Measurements from ENCODE around the gene FOXP1. TPM values are rescaled to one million over a fixed set of nuclear protein-coding genes. Genes with fewer than 3 reads are reported as not detected.
A peak's percentile ranks its signal among the peaks of the same experiment; 100 is the strongest.

Gene FOXP1
- total and polyA plus RNA-seq, 2 experiments from 2014 or later: 37.4 to 59.9 TPM

DNA sequence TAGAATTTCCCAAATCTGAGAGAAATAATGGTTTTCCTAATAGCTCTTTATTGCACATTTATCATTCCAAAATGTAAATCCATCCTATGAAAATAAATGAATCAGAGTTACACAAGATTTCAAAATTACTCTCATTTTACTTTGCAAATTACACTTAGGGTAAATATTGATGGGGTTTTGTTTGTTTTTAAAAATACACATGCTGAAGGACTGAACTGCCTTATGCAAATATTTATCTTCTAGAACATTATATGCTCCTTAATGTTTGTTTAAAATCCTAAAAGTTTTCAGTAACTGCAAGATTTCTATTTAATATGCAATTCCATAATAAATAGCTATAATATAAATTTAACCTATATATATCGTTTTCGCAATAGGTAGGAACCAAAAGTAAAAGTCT lies 38.2 kb downstream of the FOXP1 start:
- Histone ChIP-seq H2AFZ (no peak overlapping the region), H3K9me2 (ENCODE audit: insufficient read depth) (no peaks in the 10 kb centered on the region), H3K4me2 (ENCODE audit: unreplicated experiment) (no peak overlapping the region), H4K20me1 (ENCODE audit: insufficient read depth) (no peaks in the 10 kb centered on the region), H3K4me1 (ENCODE audit: insufficient read depth) (peaks cover 36% of the 10 kb centered on the region), H3K9me3 (ENCODE audit: low read depth) (no peaks in the 10 kb centered on the region), H3F3A (ENCODE audit: insufficient read depth) (peaks cover 29% of the 10 kb centered on the region), H3K27ac (no peak overlapping the region), H3K9ac (no peak overlapping the region), H3K79me2 (ENCODE audit: insufficient read depth) (peaks cover 47% of the 10 kb centered on the region), H3K36me3 (ENCODE audit: low read depth) (no peaks in the 10 kb centered on the region), H3K27me3 (replicated peaks; ENCODE audit: insufficient read depth) (no peaks in the 10 kb centered on the region), H3K4me3 (no peak overlapping the region)
- in situ Hi-C loops (cut with MboI): no loop called here
- no peak for DNase-seq
- TF ChIP-seq EZH2 (IDR thresholded peaks at IDR 0.05; ENCODE audit: insufficient read depth, poor library complexity, severe bottlenecking) (no peak), EZH2phosphoT487 (IDR thresholded peaks at IDR 0.05; ENCODE audit: insufficient read depth, low read depth) (no peak)
- WGBS, 2 experiments (ENCODE audit: low coverage in 1 of 2, low lambda C conversion rate in 2 of 2, missing lambda C conversion rate in 2 of 2): 97 to 98% methylated on average over 2 of the region's 2 CpGs

DNA sequence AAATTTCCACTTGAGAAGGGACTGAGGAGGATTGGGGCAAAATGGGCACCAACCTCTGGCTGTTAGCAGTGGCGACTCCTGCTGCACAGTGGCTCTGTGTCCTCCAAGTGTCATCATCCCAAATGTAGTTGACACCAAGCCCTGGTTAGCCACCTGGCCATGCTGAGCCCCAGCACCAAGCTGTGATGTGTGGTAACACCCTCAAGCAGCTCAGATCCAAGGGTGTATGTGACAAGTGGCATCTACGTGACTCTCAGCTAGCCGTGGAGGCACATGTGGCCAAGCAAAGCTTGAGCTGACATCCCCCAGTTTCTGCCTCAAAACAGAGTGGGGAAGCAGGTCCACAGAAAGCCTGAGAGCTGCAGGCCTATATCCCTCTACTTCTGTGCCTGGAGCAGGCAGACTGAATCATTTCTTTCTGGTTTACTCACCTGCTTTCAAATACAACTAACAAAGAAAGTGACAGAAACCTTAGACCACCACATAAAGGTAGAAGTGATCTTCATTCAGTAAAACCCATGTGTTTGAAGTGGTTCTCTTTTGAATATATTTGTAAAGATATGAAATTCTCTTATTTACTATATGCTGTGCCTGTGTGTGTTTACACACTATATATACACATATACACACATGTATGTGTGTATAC lies 40.0 kb downstream of the FOXP1 start:
- in situ Hi-C loops (cut with MboI): no loop called here
- Histone ChIP-seq H3K27ac (peak overlapping the region; percentile 83), H3K27me3 (replicated peaks; ENCODE audit: insufficient read depth) (no peaks in the 10 kb centered on the region), H3K79me2 (ENCODE audit: insufficient read depth) (peaks cover 44% of the 10 kb centered on the region), H3K4me3 (peak overlapping the region; percentile 59), H2AFZ (peak overlapping the region; percentile 80), H3K36me3 (ENCODE audit: low read depth) (no peaks in the 10 kb centered on the region), H4K20me1 (ENCODE audit: insufficient read depth) (no peaks in the 10 kb centered on the region), H3K4me2 (ENCODE audit: unreplicated experiment) (peak overlapping the region; percentile 75), H3K4me1 (ENCODE audit: insufficient read depth) (peaks cover 31% of the 10 kb centered on the region), H3K9me3 (ENCODE audit: low read depth) (no peaks in the 10 kb centered on the region), H3F3A (ENCODE audit: insufficient read depth) (peaks cover 30% of the 10 kb centered on the region), H3K9ac (peak overlapping the region; percentile 71), H3K9me2 (ENCODE audit: insufficient read depth) (no peaks in the 10 kb centered on the region)
- peak; percentile 5 for DNase-seq
- no peak for TF ChIP-seq EZH2phosphoT487 (IDR thresholded peaks at IDR 0.05; ENCODE audit: insufficient read depth, low read depth)
- TF ChIP-seq EZH2 (IDR thresholded peaks at IDR 0.05; ENCODE audit: insufficient read depth, poor library complexity, severe bottlenecking): no peak
- WGBS, 2 experiments (ENCODE audit: low coverage in 1 of 2, low lambda C conversion rate in 2 of 2, missing lambda C conversion rate in 2 of 2): 16 to 30% methylated on average over 3 of the region's 3 CpGs

DNA sequence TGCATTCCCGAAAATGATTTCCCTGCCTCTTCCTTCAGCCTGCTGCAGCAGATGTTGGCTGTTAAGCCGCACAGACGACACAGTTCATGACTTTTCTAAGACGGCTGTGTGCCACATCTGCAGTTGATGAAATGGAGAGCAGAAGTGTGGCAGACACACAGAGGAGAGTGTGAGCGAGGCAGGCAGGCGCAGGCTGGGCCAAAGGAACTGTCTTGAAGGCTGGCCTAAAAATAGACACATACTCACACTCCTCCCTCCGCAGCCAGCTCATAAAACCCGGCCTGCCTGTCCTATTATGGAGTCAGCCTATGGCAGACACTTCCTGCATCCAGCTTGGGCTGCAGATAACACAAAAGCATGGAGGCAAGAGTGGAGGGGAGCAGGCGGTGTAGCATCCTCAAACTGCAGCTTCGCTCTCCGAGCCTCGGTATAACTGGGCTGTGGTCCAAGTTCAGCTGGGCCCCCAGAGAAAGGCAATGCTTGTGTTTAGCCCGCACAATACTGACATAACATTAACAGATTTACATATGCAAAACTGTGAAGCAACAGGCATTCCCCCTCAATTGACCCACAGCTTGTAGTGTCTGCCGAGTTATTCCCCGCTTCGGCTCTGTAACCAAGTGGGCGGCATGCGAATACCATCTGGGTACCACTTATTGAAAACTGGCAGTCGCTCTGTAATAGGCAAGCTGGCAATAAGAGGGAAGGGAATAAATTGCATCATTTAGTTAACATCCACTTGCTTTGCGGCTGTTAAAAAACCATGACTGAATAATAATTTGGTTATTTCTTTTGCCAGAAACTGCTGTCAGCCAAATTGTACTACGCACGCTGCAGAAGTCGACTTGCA lies 40.8 kb downstream of the FOXP1 start:
- H4K20me1 ChIP-seq (ENCODE audit: insufficient read depth): no peaks in the 10 kb centered on the region
- peak; percentile 98 for DNase-seq
- no peaks in the 10 kb centered on the region for H3K9me3 ChIP-seq (ENCODE audit: low read depth)
- H3K4me2 ChIP-seq (ENCODE audit: unreplicated experiment): peak overlapping the region; percentile 75
- no peak for TF ChIP-seq EZH2phosphoT487 (IDR thresholded peaks at IDR 0.05; ENCODE audit: insufficient read depth, low read depth)
- no peak for TF ChIP-seq EZH2 (IDR thresholded peaks at IDR 0.05; ENCODE audit: insufficient read depth, poor library complexity, severe bottlenecking)
- H3F3A ChIP-seq (ENCODE audit: insufficient read depth): peaks cover 37% of the 10 kb centered on the region
- H3K4me1 ChIP-seq (ENCODE audit: insufficient read depth): peaks cover 36% of the 10 kb centered on the region
- 6% methylated on average over 23 of the region's 23 CpGs for WGBS, 2 experiments (ENCODE audit: low coverage in 1 of 2, low lambda C conversion rate in 2 of 2, missing lambda C conversion rate in 2 of 2)
- H3K79me2 ChIP-seq (ENCODE audit: insufficient read depth): peaks cover 43% of the 10 kb centered on the region
- peak overlapping the region; percentile 80 for H2AFZ ChIP-seq
- no peaks in the 10 kb centered on the region for H3K9me2 ChIP-seq (ENCODE audit: insufficient read depth)
- no peaks in the 10 kb centered on the region for H3K36me3 ChIP-seq (ENCODE audit: low read depth)
- H3K9ac ChIP-seq: peak overlapping the region; percentile 71
- H3K4me3 ChIP-seq: peak overlapping the region; percentile 59
- peak overlapping the region; percentile 83 for H3K27ac ChIP-seq
- in situ Hi-C loops (cut with MboI): no loop called here
- no peaks in the 10 kb centered on the region for H3K27me3 ChIP-seq (replicated peaks; ENCODE audit: insufficient read depth)

DNA sequence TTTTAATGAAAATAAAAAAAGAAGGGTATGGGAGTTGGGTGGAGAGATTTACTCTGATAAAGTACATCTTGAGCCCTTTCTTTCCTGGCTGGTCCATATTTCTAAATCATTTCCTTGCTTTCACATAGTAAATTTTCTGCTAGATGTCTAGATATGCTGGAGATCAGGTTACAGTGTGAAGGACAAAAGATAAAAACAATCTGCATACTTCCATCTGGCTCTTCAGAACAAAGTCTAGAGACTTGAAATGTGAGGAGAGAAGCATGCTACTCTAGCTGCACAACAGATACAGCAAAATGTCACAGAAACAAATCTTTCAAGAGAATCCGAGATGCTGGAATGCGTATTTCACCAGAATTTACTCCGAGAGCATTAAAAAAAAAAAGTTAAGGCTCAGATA lies 42.2 kb downstream of the FOXP1 start:
- Histone ChIP-seq H3K4me2 (ENCODE audit: unreplicated experiment) (peak overlapping the region; percentile 75), H2AFZ (no peak overlapping the region; the same call in 1 of the 2 replicates), H4K20me1 (ENCODE audit: insufficient read depth) (no peaks in the 10 kb centered on the region), H3K4me1 (ENCODE audit: insufficient read depth) (peaks cover 47% of the 10 kb centered on the region), H3K36me3 (ENCODE audit: low read depth) (no peaks in the 10 kb centered on the region), H3K9ac (0 out of 2 replicates have a peak overlapping the region, but pooled peaks have one; percentile 71), H3K9me2 (ENCODE audit: insufficient read depth) (no peaks in the 10 kb centered on the region), H3K27me3 (replicated peaks; ENCODE audit: insufficient read depth) (no peaks in the 10 kb centered on the region), H3K79me2 (ENCODE audit: insufficient read depth) (peaks cover 43% of the 10 kb centered on the region), H3K9me3 (ENCODE audit: low read depth) (no peaks in the 10 kb centered on the region), H3F3A (ENCODE audit: insufficient read depth) (peaks cover 51% of the 10 kb centered on the region), H3K27ac (peak overlapping the region; percentile 83), H3K4me3 (no peak overlapping the region)
- in situ Hi-C loops (cut with MboI): no loop called here
- TF ChIP-seq EZH2 (IDR thresholded peaks at IDR 0.05; ENCODE audit: insufficient read depth, poor library complexity, severe bottlenecking) (no peak), EZH2phosphoT487 (IDR thresholded peaks at IDR 0.05; ENCODE audit: insufficient read depth, low read depth) (no peak)
- 77 to 79% methylated on average over 3 of the region's 3 CpGs for WGBS, 2 experiments (ENCODE audit: low coverage in 1 of 2, low lambda C conversion rate in 2 of 2, missing lambda C conversion rate in 2 of 2)
- DNase-seq: no peak
